Stimulated activated CD8-positive, alpha-beta memory T cell treated with anti-CD3 and anti-CD28 coated beads, Interleukin-4, amount 100 ng/mL, for 4 hours (primary cell): ENCODE measurements around the gene MSGN1.
"Not testable (repeated sequence)": the region's sequence is repeated elsewhere in the genome, so short reads cannot be mapped to it uniquely, and the experiment has no call there.

Experiments
- DNase-seq, 2 donors: peaks; one replicate each; pipeline ENCODE4 v3.0.0-alpha.2; 2020; ENCODE audit warnings: low read depth in 2 of 2, low spot score in 1 of 2

Gene MSGN1

DNA sequence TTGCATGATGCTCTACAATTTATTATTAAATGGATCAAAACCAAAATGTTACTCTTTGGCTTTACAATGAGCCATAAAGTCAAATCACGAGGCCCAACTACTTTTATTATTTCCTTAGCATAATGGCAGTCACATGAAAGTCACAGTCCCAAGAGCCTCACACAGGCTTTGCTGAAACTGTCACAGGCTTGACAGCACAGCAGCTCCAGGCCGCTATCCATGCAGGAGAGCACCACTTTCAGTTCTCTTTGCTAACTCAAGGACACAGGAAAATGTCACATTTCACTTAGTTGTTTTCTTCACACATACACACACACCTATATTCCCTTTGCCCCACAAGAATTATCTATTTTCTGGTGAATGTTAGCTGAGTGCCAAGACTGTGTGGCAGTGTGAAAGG is 11.1 kb upstream of the MSGN1 start:
- no peak for DNase-seq

DNA sequence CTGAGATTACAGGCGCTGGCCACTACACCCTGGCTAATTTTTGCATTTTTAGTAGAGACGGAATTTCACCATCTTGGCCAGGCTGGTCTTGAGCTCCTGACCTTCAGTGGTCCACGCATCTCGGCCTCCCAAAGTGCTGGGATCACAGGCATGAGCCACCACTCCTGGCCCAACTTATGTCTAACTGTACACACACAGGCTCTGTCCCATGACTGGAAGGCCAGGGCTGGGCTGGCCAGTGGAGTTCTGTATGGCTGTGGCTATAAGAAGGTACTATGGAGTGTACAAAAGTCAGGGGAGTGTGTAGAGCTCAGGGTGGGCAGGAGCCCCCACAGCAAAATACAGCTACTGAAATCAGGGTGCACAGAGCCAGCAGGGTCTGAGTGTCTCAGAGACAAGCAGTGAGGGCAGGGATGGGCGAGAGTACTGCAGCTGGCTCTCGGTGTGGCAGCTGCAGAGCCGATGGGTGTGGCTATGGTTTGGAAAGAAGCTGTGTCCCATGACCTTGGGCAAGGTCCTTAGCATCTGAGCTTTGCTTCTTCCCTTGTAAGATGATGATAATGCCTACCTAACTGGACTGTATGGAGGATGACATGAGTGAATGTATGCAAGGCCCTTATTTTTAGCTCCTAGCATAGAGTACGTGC is 10.4 kb upstream of the MSGN1 start:
- no peak for DNase-seq

DNA sequence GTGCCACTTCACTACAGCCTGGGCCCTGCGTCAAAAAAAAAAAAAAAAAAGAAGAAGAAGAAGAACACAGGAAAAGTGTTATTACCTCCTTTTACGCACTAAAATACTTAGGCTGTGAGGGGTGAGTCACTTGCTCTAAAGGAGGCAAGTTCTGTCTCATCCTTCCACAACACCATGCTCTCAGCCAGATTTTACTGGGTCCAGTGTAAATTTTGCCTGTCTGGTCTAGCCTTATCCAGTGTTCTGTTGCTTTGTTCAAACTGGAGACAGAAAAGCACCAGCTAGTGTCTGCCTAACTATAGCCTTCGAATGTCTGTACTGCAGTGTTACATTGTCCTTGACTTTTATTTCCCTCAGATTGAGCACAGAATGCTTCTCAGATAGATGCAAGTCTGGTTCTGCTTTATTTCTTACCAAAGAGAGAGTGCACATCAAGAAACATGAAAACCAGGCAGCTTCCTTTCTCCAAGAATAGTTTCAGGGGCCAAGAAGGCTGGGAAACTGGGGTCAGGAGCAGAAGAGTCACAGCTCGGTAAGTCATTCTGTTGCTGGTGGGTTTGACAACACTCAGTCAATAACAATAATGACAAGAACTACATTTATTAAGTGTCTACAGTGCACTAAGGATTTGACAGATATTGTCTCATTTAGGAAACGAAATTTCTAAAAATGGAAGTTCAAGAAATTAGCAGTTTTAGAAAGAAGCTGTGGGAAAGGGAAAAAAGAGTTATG is 3.1 kb upstream of the MSGN1 start:
- DNase-seq = no peak

DNA sequence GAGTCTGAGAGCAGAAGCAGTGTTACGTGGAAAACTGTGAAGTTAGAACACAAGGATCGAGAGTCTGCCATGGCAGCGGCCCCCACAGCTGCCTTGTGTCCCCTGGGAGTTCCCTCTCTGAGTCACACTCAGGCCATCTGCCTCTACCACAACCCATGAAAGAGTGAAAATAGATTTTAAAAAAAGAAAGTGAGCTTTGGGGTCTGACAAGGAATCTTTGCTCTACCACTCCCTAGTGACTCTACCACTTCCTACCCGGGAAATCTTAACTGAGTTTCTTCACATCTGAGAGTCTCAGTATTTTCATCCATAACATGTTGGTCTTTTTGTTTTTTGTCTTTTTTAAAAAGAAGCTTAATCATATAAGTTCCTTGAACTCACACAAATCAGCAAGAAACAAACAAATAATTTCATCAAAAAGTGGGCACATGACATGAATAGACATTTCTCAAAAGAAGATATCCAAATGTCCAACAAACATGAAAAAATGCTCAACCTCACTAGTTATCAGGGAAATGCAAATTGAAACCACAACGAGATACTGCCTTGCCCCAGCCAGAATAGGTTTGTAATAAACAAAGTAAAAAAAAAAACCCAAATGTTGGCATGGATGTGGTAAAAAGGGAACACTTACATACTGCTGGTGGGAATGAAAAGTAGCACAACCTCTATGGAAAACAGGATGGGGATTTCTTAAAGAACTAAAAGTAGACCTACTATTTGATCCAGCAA is 2.4 kb upstream of the MSGN1 start:
- no peak for DNase-seq

DNA sequence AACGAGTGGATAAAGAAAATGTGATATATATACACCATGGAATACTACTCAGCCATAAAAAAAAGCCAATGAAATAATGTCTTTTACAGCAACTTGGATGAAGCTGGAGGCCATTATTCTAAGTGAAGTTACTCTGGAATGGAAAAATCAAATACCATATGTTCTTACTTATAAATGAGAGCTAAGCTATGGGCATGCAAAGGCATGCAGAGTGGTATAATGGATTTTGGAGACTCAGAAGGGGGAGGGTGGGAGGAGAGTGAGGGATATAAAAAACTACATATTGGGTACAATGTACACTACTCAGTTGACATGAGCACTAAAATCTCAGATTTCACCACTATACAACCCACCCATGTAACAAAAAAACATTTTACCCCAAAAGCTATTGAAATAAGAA is 1.7 kb upstream of the MSGN1 start:
- no peak for DNase-seq

DNA sequence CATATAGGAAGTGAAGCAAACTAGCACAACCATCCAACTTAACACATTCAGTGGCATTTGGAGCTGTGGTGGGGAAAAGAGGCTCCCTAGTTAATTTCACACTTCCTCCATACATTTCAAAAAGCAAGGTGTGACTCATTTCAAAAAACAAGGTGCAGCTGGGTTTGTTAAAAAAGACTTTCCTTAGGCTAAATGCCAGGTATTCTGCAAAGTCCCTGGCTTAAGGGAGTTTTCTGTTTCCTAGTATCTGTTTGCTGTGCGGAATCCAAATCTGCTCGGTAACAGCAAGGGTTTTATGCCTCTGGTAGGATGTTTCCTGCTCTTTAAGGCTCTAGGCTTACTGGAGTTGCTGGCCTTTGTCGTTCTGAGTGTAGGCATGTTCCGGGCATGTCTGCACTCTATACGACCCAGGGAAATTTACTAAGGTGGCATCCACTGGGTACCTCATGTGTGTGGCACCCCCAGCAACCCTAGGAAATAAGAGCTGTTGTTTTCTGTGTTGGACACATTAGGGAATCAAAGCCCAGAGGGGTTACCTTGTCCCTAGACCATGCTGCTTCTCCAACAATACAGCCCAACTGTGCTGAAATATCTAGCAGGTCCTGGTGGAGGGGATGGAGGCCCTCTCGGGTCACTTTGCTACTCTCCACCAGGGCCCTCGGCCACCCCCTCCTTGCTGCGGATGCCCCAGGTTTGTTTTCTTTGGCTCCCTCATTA is 634 bp upstream of the MSGN1 start:
- DNase-seq = no peak

DNA sequence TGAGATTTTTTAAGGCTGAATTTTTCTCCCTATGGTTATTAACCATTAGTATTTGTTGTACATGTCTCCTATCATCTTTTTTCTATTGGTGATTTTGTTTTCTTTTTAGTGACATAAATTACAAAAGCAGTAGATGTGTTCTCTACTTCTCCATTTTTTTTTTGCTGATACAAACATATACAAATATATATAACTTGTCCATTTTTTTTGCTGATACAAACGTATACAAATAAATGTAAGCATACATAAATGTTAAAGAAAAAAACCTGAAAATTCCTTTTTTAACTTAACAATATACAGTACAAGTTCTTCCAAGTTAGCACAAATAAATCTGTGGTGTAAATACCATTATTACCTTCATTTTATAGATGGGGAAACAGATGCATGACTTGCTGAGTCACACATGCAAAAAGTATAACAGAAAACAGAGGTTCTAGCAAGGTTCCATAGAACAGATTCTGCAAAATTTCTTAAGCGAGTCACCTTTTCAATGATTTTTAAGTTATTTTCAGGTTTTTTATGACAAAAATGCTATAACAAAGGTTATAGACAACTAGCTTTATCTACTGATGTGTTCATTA is 2.1 kb downstream of the MSGN1 start:
- no peak for DNase-seq

DNA sequence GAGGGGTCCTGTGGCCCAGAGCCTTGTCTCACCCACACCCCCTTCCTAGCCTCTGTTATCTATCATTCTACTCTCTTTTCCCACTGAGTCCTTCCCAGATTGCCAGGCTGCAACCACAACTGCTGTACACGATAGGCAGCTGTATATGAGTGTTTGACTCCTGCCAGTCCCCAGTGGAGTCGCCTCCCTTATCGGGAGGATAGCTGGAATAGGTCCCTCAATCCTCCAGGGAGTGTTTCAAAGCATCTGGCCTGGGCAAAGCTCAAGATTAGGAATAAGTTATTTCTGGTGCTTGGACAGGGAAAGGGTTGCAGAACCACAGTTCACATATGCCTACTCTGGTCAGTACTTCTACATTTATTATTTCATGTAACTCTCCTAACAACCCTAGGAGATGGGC is 4.8 kb downstream of the MSGN1 start:
- no peak for DNase-seq

DNA sequence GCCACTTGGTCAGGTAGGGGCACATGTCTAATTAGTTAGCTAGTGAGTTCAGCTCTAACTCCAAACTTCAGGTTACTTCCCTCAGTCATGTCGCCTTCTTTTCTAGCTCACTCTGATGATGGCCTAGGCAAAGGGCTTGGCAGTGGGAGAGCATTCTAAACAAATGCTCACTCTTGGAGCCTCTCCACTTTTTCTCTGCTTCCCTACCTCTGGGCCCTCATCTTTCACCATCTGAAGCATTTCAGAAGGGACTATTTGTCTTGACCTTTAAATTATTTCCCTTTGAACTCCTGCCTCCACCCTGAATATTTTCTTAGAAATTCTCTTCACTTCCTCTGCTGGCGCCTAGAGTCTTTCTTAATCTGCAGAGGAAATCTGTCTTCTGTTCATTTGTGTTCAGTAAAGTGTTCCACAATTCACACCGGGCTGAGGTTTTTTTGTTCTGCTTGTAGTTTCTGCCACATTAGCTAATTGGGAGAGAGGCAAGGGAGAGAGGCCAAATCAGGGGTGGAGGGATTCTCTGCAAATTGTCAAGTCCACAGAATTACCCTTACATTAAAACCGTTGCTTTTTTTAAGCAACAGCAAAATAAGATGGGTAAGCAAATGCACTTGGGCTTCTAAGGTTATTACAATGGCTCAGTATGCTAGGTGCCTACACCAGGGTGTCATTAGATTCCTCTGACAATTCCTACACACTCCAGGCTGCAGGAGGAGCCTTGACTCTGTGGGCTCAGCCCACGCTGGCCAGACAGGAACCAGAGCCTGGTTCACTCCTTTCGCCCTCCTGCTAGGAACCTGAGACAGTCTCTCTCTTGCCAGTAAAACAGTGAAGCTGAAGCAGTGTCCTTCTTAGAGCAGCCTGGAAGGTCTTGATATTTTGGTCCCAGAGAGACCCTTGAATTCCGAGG is 5.5 kb downstream of the MSGN1 start:
- DNase-seq = no peak

DNA sequence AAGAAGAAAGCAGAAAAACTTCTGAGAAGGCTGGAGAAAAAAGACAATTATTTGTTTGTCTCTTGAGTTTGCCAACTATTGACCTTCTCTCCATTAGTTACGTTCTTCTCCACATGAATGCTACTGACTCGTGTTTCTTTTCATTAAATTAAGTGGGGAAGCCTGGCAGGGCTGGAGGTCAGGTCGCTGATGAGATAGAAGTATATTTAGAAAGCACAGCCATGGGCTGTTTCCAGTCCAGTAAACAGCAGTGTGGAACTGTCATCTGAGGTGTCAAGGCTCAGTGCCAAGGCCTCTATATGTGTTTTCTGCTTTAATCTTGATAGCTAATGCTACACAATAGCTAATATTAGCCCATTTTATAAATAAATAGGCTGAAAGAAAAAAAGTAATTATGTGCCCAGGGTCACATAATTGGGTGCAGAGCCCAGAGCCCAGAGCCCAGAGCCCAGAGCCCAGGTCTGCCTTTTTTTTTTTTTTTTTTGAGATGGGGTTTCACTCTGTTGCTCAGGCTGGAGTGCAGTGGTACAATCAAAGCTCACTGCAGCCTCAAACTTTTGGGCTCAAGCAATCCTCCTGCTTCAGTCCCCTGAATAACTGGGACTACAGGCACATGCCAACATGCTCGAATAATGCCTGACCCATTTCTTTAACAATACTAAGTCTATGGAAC is 6.3 kb downstream of the MSGN1 start:
- no peak for DNase-seq

DNA sequence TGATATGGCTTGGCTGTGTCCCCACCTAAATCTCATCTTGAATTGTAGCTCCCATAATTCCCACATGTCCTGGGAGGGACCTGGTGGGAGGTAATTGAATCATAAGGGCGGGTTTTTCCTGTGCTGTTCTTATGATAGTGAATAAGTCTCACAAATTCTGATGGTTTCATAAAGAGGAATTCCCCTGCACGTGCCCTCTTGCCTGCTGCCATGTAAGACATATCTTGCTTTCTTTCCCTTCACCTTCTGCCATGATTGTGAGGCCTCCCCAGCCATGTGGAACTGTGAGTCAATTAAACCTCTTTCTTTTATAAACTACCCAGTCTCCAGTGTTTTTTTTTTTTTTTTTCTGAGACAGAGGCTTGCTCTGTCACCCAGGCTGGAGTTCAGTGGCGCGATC is 7.4 kb downstream of the MSGN1 start:
- DNase-seq = not testable (repeated sequence)

DNA sequence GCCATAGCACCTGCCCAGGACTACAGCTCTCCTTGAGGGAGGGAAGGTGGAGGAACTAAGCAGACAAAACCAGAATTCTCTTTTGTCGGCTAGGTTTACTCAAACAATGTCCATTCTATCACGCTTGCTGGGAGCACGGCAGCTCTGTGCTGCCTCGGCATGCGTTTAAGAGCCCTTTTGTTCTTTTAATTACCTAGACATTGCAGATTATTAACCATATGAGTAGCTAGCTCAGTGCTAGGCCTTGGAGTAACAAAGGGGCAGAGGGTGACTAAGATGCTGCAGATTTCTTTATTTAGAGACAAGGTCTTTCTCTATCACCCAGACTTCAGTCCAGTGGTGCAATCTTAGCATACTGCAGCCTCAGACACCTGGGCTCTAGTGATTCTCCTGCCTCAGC is 11.1 kb downstream of the MSGN1 start:
- DNase-seq = no peak

DNA sequence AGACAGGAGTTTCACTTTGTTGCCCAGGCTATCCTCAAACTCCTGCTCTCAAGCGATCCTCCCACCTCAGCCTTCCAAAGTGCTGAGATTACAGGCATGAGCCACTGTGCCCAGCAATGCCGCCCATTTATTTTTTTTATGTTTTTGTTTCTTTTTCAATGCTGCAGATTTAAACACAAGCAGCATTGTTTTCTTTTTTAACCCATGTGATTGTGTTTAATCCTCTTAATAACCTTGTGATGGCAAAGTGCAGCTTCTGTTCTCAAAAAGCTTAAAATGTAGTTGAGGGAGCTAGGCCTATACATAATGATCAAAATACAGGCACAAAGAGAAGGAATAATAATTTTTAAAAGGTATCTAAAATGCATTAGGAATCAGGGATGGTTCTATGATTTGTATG is 11.5 kb downstream of the MSGN1 start:
- no peak for DNase-seq

DNA sequence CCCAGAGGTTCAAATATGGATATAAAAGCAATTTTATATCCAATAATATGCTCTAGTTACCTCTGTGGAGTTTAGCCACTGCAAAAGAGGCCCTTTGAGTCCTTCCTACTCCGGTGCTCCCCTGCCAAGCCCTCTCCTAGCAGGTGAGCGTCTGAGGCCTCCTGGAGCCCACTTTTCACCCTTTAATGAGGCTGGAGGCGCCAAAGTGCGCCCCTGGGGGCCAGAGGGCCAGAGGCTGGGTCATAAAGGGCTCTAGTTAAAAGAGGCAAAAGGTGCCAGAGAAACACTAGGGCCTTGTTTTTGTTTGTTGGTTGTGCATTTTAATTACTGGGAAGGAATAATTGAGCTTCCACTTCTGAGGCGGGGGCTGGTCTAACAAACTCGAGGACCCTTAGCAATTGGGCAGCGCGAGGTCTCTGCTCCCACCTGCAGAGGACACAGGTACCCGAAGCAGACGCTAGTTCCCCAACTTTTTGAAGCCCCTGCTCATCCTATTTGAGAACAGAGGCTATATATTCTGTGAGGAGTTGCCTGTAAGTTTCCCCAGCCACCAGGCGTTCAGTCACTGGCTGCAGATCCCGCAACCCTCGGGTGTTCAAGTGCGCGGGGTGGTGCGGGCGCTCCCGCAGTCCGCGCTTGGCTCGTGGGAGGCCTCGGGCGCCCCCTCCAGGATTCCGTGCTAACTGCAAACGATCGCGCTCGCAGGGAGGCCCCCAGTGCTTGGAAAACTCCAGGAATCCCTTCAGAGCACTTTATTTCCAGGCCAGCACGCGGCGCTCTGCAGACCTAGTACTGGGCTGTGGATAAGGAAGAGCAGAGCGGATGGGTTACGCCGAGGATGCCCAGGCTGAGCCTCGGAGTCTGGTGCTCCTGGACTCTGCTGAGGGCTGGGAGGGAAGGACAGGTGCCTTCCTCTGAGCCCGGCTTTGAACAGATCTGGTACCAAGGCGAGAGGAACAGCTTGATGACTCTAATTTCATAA is 14.1 kb downstream of the MSGN1 start:
- DNase-seq = no peak

DNA sequence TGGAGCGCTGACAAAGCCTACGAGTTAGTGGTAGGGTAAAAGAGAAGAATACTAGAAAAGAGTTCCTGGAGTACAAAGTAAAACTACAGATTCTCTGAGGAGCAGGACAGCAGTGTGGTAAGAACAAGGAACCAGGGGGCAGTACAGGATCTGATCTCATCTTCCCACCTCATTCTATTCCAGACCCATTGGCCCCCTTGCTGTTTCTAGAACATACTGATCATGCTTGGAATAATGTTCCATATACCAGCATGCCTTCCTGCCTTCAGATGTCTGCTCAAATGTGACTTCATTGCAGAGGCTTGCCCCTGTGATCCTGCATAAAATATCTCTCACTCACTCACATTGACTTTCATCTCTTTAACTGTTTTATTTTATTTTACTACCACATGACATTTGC is 19.3 kb downstream of the MSGN1 start:
- DNase-seq = no peak

DNA sequence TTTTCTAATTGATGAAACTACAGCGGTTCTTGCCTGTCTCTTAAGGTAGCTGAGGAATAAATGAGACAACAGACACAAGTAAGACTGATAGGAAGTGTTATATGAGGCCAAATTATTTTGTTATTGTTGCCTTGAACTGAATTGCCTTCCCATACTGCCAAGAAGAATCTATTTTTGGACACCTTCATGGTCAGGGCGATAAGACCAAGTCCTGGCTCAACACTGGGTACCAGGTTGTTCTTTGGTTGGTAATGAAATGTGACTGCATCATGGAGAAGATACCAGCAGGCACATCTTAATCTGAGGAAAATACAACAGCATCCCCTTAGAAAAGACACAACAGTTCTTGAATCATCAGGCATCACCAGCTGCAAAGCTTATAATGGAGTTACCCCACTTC is 23.7 kb downstream of the MSGN1 start:
- no peak for DNase-seq

DNA sequence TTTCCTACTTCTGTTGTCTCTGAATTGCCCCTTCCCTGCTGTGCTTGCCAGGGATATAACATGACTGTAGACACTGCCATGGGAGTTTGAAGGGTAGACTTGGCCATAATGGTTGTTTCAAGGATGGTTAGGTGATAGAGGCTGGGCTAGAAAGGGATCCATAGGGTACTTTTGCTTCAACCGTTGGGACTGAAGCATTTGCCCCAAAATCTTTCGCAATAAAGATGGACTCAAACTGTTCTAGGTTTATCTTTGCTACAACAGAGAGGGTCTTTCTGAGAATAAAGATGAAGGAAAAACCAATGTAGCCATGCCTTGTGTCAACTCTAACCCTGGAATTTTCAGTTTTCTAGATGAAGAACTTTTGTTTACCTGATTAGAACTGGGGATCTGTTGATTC is 27.2 kb downstream of the MSGN1 start:
- DNase-seq = no peak

DNA sequence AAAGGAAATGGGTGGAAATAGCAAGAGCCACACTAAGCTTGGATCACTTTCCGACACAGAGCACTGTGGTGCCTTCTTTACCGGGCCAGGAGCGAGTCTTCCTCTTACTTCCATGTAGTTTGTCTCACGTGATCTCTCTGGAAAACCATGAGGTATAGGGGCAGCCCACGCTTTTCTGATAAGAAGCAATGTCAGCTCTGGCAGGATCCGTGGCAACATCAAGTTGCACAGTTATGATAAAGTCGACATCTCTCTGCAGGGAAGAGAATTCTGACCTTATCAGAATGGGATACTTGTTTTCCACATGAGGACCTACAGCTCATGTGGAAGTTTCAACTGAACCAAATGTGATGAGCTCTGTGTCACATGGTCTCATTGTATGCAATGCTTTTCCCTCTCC is 29.5 kb downstream of the MSGN1 start:
- no peak for DNase-seq

DNA sequence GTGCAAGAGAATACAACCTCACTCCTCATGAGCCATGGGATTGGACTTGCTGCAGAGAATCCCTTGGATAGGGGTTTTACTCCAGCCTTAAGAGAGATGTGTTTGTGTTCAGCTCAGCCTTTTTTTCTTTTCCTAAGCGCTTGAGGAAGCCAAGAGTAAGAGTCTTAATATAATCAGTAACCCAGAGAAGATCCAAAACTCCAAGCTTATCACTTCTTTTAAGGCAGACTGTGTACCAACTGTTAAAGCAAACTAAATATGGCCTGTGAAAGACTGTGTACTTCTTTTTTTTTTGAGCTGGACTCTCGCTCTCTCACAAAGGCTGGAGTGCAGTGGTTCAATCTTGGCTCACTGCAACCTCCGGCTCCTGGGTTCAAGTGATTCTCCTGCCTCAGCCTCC is 30.4 kb downstream of the MSGN1 start:
- DNase-seq = no peak
